Measurements from ENCODE around the gene COL15A1. TPM values are rescaled to one million over a fixed set of nuclear protein-coding genes. Genes with fewer than 3 reads are reported as not detected.

COL15A1 gene
- total and polyA plus RNA-seq, 2 of the 8 experiments (the other 6 are each of a cell fraction or from before 2014, with no cell fraction given), result 0.12 to 0.15 TPM

DNA sequence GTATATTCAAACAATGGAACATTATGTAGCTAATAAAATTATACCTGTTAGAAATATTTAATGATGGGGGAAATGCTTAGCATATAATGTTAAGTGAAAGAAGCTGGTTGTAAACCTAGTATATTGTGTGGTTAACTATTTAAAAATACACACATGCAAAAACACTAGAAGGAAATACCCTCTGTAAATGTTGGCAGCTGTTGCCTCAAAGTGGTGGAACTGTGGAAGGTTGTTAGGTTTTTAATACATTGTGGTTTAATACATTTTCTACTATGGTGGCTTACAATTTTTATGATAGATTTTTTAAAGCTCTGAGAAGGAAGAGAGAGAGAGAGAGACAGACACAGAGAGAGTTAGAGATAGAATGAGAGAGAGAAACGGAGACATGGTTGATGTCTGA, 74.9 kb downstream of the COL15A1 start:
- 100% methylated on average over 1 of the region's 1 CpG; no CpG with 5 or more reads in 1 of the 2 experiments for WGBS, 2 experiments (ENCODE audit: extremely low coverage in 1 of 2, insufficient coverage in 1 of 2, insufficient read length in 1 of 2, insufficient replicate concordance in 2 of 2, low coverage in 1 of 2, low lambda C conversion rate in 2 of 2, missing lambda C conversion rate in 1 of 2)
- no peak overlapping the region for H2BK5ac ChIP-seq (ENCODE audit: low read depth, low read length)
- H4K8ac ChIP-seq (ENCODE audit: extremely low read depth, insufficient read depth, low read length), result no peak overlapping the region
- H3K79me1 ChIP-seq (ENCODE audit: low read depth, low read length), result no peaks in the 10 kb centered on the region
- no peak overlapping the region for H3K27ac ChIP-seq (ENCODE audit: low read depth, low read length)
- H2BK120ac ChIP-seq (replicated peaks; ENCODE audit: low read depth, low read length), result no peak overlapping the region
- POLR2A ChIA-PET (ENCODE audit: partially characterized antibody), result no interaction called here
- H3K23me2 ChIP-seq (ENCODE audit: low read depth, low read length), result no peaks in the 10 kb centered on the region
- no peak overlapping the region for H2BK12ac ChIP-seq (ENCODE audit: low read depth, low read length)
- H3K4me3 ChIP-seq (ENCODE audit: extremely low read depth in 1 of 4, insufficient read depth in 2 of 4, low read depth in 3 of 4, low read length in 4 of 4), result no peak overlapping the region
- no peak overlapping the region for H2AK5ac ChIP-seq (ENCODE audit: low read depth, low read length)
- H3K9me3 ChIP-seq (ENCODE audit: insufficient read depth in 2 of 2, low read depth in 1 of 2, low read length in 1 of 2), result peaks cover 0 to 3% of the 10 kb centered on the region in 2 experiments; a peak in 1 of 4 replicates
- CTCF ChIA-PET (ENCODE audit: partially characterized antibody), result interaction anchor here (0.6 to 2.5 kb wide), 4 partner anchors 17 to 619 kb away, joined by 3 to 9 read pairs (median 5); no protein-coding TSS in a partner anchor
- DNase-seq (ENCODE audit: low read depth in 1 of 2, low spot score in 2 of 2), result no peak
- H2AFZ ChIP-seq (ENCODE audit: low read length), result no peak overlapping the region
- H3K56ac ChIP-seq (replicated peaks; ENCODE audit: insufficient read length, low read depth, low read length), result no peak overlapping the region
- FAIRE-seq, result no peak
- H3K4me1 ChIP-seq (replicated peaks in 1 of 4; ENCODE audit: control insufficient read depth in 3 of 4, insufficient read depth in 4 of 4, low read length in 3 of 4), result no peaks in the 10 kb centered on the region
- H3K14ac ChIP-seq (ENCODE audit: insufficient read length), result no peak overlapping the region
- H3K4me2 ChIP-seq (ENCODE audit: insufficient read depth in 1 of 2, low read depth in 2 of 2, low read length in 2 of 2), result no peak overlapping the region
- no peak overlapping the region for H3K9ac ChIP-seq (replicated peaks in 1 of 4; ENCODE audit: extremely low read depth in 1 of 4, low read depth in 3 of 4, low read length in 3 of 4)
- no peak overlapping the region for H3K23ac ChIP-seq (ENCODE audit: insufficient read length)
- no peak overlapping the region for H2BK15ac ChIP-seq (ENCODE audit: low read length)
- H2BK20ac ChIP-seq (ENCODE audit: low read length), result no peak overlapping the region
- H4K20me1 ChIP-seq (replicated peaks in 1 of 2; ENCODE audit: control insufficient read depth in 1 of 2, insufficient read depth in 2 of 2, low read length in 2 of 2), result no peaks in the 10 kb centered on the region
- H3K27me3 ChIP-seq (replicated peaks in 1 of 4; ENCODE audit: control insufficient read depth in 3 of 4, extremely low read depth in 1 of 4, insufficient read depth in 3 of 4, low read length in 3 of 4), result no peaks in the 10 kb centered on the region
- no peaks in the 10 kb centered on the region for H3K36me3 ChIP-seq (ENCODE audit: control insufficient read depth in 2 of 4, insufficient read depth in 4 of 4, low read length in 3 of 4)
- H3K4ac ChIP-seq (replicated peaks; ENCODE audit: insufficient read length, low read depth, low read length), result no peak overlapping the region
- H4K91ac ChIP-seq (replicated peaks; ENCODE audit: insufficient read length, low read length), result no peak overlapping the region
- no peak overlapping the region for H4K5ac ChIP-seq (ENCODE audit: insufficient read length, low read depth, low read length)
- no peaks in the 10 kb centered on the region for H3K79me2 ChIP-seq (ENCODE audit: control insufficient read depth in 1 of 2, insufficient read depth in 2 of 2, low read length in 2 of 2)
- no peak overlapping the region for H3K18ac ChIP-seq (ENCODE audit: extremely low read depth, low read length)
- TF ChIP-seq YY1 (IDR thresholded peaks at IDR 0.05; ENCODE audit: low read depth, low read length) (no peak), ZNF274 (IDR thresholded peaks at IDR 0.05; ENCODE audit: borderline replicate concordance, extremely low read depth, low read length) (no peak), BCL11A (IDR thresholded peaks at IDR 0.05; ENCODE audit: low read depth in 2 of 2, low read length in 2 of 2) (no peak), HDAC6 (IDR thresholded peaks at IDR 0.05; ENCODE audit: low read depth, low read length) (no peak)

Measured in H1 (cell line).